Islet of Langerhans (tissue), 1 donor: ENCODE data around the gene MYF5.

Experiments
- FAIRE-seq: peaks from one replicate; lab custom pipeline; 2011; peaks lifted over from hg19 to GRCh38; lab: Jason Lieb, UNC

Gene MYF5

DNA sequence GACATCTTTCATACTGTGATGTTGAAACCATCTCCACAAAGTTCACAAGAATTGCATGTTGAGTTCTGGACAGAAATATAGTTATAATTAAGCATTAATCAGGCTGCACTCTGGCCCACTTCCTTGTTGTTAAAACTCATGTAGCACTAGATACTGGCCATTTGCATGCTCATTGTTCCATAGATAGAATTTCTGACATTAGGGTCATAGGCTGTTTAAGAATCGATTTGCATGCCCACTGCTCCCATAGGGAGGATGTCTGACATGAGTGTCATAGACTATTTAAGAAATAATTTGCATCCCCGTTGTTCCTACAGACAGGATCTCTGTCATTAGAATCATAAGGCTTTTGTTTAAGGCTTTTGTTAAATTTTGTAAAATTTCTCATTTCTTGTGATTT lies 50.2 kb downstream of the MYF5 start:
- FAIRE-seq: no peak
